Keratinocyte (primary cell): ENCODE results near the gene PGPEP1. TPM values are rescaled to one million over a fixed set of nuclear protein-coding genes. Genes with fewer than 3 reads are reported as not detected.

Experiments used
- DNase-seq: peaks from one replicate; pipeline ENCODE4 v3.0.0-alpha.2; 2011; ENCODE audit warnings: low read depth, missing footprints, low spot score
- FAIRE-seq: peaks from 2 replicates; lab custom pipeline; 2011; peaks lifted over from hg19 to GRCh38; lab: Jason Lieb, UNC
- H2AFZ ChIP-seq: 2 replicates; pipeline ENCODE4 v1.6.0; 2012; ENCODE audit warnings: low read length, control low read depth, inconsistent platforms; ENCODE audit not compliant: control insufficient read depth
- H3K27ac ChIP-seq: 2 replicates; pipeline ENCODE4 v1.5.1; 2011; ENCODE audit warnings: low read length; ENCODE audit not compliant: control insufficient read depth, insufficient read depth
- H3K27me3 ChIP-seq: 3 replicates; pipeline ENCODE4 v1.6.0; 2011; ENCODE audit warnings: low read length; ENCODE audit not compliant: control insufficient read depth, insufficient read depth; ENCODE audit errors: extremely low read depth
- H3K36me3 ChIP-seq, 2 experiments: 2 replicates in 1 of 2; 3 replicates in 1 of 2; pipeline ENCODE4 v1.5.1; 2011; ENCODE audit warnings: low read length in 2 of 2, mild to moderate bottlenecking in 1 of 2; ENCODE audit not compliant: control insufficient read depth in 2 of 2, insufficient read depth in 2 of 2; ENCODE audit errors: extremely low read depth in 1 of 2
- H3K4me1 ChIP-seq: 3 replicates; pipeline ENCODE4 v1.5.1; 2011; ENCODE audit warnings: low read length; ENCODE audit not compliant: control insufficient read depth, insufficient read depth; ENCODE audit errors: extremely low read depth
- H3K4me2 ChIP-seq: 3 replicates; pipeline ENCODE4 v1.6.0; 2011; ENCODE audit warnings: low read depth, low read length; ENCODE audit not compliant: control insufficient read depth, insufficient read depth; ENCODE audit errors: extremely low read depth
- H3K4me3 ChIP-seq, 3 experiments: fragments of 200-600 bp in 1 of 3; sonication (generic) in 1 of 3; 2 replicates in 2 of 3; 3 replicates in 1 of 3; pipeline ENCODE4 v1.5.1; 2011 to 2016; ENCODE audit warnings: low read length in 3 of 3, mild to moderate bottlenecking in 3 of 3, control low read depth in 2 of 3, inconsistent platforms in 1 of 3, low read depth in 1 of 3, mixed read lengths in 1 of 3, mixed run types in 1 of 3, moderate library complexity in 1 of 3; ENCODE audit not compliant: control insufficient read depth in 2 of 3, insufficient read depth in 2 of 3; ENCODE audit errors: extremely low read depth in 1 of 3
- H3K79me2 ChIP-seq: 2 replicates; pipeline ENCODE4 v1.6.0; 2012; ENCODE audit warnings: low read length; ENCODE audit not compliant: control insufficient read depth, insufficient read depth
- H3K9ac ChIP-seq: 3 replicates; pipeline ENCODE4 v1.6.0; 2011; ENCODE audit warnings: low read length; ENCODE audit not compliant: control insufficient read depth, insufficient read depth; ENCODE audit errors: extremely low read depth
- H3K9me1 ChIP-seq: 3 replicates; pipeline ENCODE4 v1.6.0; 2011; ENCODE audit warnings: low read length; ENCODE audit not compliant: control insufficient read depth, insufficient read depth; ENCODE audit errors: extremely low read depth
- H3K9me3 ChIP-seq: 2 replicates; pipeline ENCODE4 v1.5.1; 2012; ENCODE audit warnings: low read depth, low read length; ENCODE audit not compliant: control insufficient read depth
- H4K20me1 ChIP-seq: 3 replicates; pipeline ENCODE4 v1.6.0; 2011; ENCODE audit warnings: low read length; ENCODE audit not compliant: control insufficient read depth, insufficient read depth; ENCODE audit errors: extremely low read depth
- CTCF ChIP-seq, 3 experiments: IDR thresholded peaks in 1 of 3; conservative IDR thresholded peaks in 1 of 3; optimal IDR thresholded peaks in 1 of 3; 2 replicates in 2 of 3; 3 replicates in 1 of 3; pipeline versions ENCODE3 to v1.5.1; 2011; ENCODE audit warnings: low read length in 3 of 3, mild to moderate bottlenecking in 3 of 3, moderate library complexity in 2 of 3, control low read depth in 1 of 3, inconsistent platforms in 1 of 3; ENCODE audit not compliant: insufficient read depth in 2 of 3; ENCODE audit errors: extremely low read depth in 1 of 3
- EZH2 ChIP-seq: IDR thresholded peaks from one replicate; pipeline ENCODE4 v1.6.1; 2012; ENCODE audit warnings: inconsistent platforms, mild to moderate bottlenecking, low read length, moderate library complexity
- dilution Hi-C: fragments of 300-500 bp; cut with MboI; formaldehyde crosslinking; loops from one replicate; pipeline ENCODE4 v1.7.0; 2020; ENCODE audit warnings: low sequenced_read_pairs; ENCODE audit not compliant: extremely low pct_ligation_motif_present
- polyA plus RNA-seq, 5 experiments: library from polyadenylated mRNA; depleted of rRNA in 3 of 5; stranded (reverse) in 3 of 5; stranded (forward) in 1 of 5; unstranded in 1 of 5; fragments of >200 nt; gene quantifications; 1 replicate in 1 of 5; 2 replicates in 3 of 5; 3 replicates in 1 of 5; pipeline versions ENCODE4 v1.2.1 to v1.2.3, GENCODE V29; 2011 to 2012; ENCODE audit warnings: missing spikeins in 2 of 5, low read depth in 1 of 5, low replicate concordance in 1 of 5

Gene PGPEP1
- polyA plus RNA-seq, 1 donor (not counting 4 experiments of a cell fraction or from before 2014, with no cell fraction given) = 5.6 TPM

GRCh38 chr19:18357041-18357440, 16.6 kb downstream of the PGPEP1 start:
- dilution Hi-C loops = no loop called here
- no peaks in the 10 kb centered on the region for H3K79me2 ChIP-seq
- H4K20me1 ChIP-seq = no peaks in the 10 kb centered on the region
- FAIRE-seq = no peak
- H2AFZ ChIP-seq = no peak overlapping the region
- H3K36me3 ChIP-seq = peaks cover 2 to 4% of the 10 kb centered on the region in 2 experiments
- H3K9ac ChIP-seq = no peak overlapping the region
- H3K4me2 ChIP-seq = no peak overlapping the region
- DNase-seq = no peak
- H3K9me1 ChIP-seq = no peaks in the 10 kb centered on the region
- H3K27ac ChIP-seq = no peak overlapping the region
- no peaks in the 10 kb centered on the region for H3K9me3 ChIP-seq
- no peaks in the 10 kb centered on the region for H3K4me1 ChIP-seq
- no peaks in the 10 kb centered on the region for H3K27me3 ChIP-seq
- TF ChIP-seq CTCF (optimal IDR thresholded peaks at IDR 0.05 in 1 of 3, IDR thresholded peaks at IDR 0.05 in 1 of 3, conservative IDR thresholded peaks at IDR 0.05 in 1 of 3; ENCODE audit: extremely low read depth in 1 of 3, insufficient read depth in 2 of 3, low read length in 3 of 3) (no peak), EZH2 (no peak)
- no peak overlapping the region for H3K4me3 ChIP-seq

GRCh38 chr19:18361646-18362045, 21.2 kb downstream of the PGPEP1 start:
- Histone ChIP-seq H3K4me1 (peaks cover 18% of the 10 kb centered on the region), H3K4me2 (no peak overlapping the region), H3K9ac (no peak overlapping the region), H3K27ac (no peak overlapping the region), H3K36me3 (peaks cover 2 to 4% of the 10 kb centered on the region in 2 experiments), H4K20me1 (no peaks in the 10 kb centered on the region), H3K79me2 (no peaks in the 10 kb centered on the region), H3K9me1 (no peaks in the 10 kb centered on the region), H2AFZ (no peak overlapping the region), H3K27me3 (no peaks in the 10 kb centered on the region), H3K9me3 (no peaks in the 10 kb centered on the region), H3K4me3 (no peak overlapping the region)
- no peak for TF ChIP-seq CTCF (optimal IDR thresholded peaks at IDR 0.05 in 1 of 3, IDR thresholded peaks at IDR 0.05 in 1 of 3, conservative IDR thresholded peaks at IDR 0.05 in 1 of 3; ENCODE audit: extremely low read depth in 1 of 3, insufficient read depth in 2 of 3, low read length in 3 of 3)
- TF ChIP-seq EZH2 = no peak
- DNase-seq = no peak
- dilution Hi-C loops = no loop called here
- FAIRE-seq = no peak
